Astrocyte of the cerebellum (primary cell): ENCODE data around the gene PRCD.

ENCODE experiments used
- DNase-seq: peaks from one replicate; pipeline ENCODE4 v3.0.0-alpha.2; 2011; ENCODE audit warnings: low read depth
- H3K4me3 ChIP-seq: 2 replicates; pipeline ENCODE4 v1.5.1; 2011; ENCODE audit warnings: mild to moderate bottlenecking, low read depth, low read length, moderate library complexity
- in situ Hi-C: cut with HindIII; loops from 2 replicates; pipeline ENCODE4 v1.10.0; 2017; ENCODE audit warnings: low sequenced_read_pairs
- TF ChIP-seq, protein P1 (sequence below): IDR thresholded peaks from 2 replicates; pipeline ENCODE4 v1.5.1; 2012; ENCODE audit warnings: low read length, low read depth, moderate library complexity, mild to moderate bottlenecking; ENCODE audit errors: missing control alignments

The PRCD gene

DNA sequence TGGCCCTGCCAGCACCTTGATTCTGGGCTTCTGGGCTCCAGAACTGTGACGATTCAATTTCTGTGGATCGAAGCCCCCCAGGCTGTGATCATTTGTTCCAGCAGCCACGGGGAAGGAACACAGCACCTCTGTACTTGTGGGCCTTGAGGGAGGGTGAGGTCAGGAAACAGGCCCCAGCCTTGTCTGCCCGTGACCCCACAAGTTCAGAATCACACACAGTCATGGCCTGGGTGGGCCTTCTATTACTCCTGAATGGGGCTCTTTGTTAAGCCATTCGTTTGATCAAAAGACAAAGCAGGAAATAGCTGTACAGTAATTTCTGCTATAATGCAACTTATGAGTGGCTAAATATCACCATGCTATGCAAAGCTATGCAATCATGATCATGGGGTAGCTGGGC lies 35.7 kb downstream of the PRCD start:
- H3K4me3 ChIP-seq, result no peak overlapping the region
- TF ChIP-seq, protein P1, sequence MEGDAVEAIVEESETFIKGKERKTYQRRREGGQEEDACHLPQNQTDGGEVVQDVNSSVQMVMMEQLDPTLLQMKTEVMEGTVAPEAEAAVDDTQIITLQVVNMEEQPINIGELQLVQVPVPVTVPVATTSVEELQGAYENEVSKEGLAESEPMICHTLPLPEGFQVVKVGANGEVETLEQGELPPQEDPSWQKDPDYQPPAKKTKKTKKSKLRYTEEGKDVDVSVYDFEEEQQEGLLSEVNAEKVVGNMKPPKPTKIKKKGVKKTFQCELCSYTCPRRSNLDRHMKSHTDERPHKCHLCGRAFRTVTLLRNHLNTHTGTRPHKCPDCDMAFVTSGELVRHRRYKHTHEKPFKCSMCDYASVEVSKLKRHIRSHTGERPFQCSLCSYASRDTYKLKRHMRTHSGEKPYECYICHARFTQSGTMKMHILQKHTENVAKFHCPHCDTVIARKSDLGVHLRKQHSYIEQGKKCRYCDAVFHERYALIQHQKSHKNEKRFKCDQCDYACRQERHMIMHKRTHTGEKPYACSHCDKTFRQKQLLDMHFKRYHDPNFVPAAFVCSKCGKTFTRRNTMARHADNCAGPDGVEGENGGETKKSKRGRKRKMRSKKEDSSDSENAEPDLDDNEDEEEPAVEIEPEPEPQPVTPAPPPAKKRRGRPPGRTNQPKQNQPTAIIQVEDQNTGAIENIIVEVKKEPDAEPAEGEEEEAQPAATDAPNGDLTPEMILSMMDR, result no peak
- in situ Hi-C loops, result loop anchor here (10.0 kb wide), 1 partner anchor 69 kb away; the partner anchor contains the start of gene ST6GALNAC1
- no peak for DNase-seq

DNA sequence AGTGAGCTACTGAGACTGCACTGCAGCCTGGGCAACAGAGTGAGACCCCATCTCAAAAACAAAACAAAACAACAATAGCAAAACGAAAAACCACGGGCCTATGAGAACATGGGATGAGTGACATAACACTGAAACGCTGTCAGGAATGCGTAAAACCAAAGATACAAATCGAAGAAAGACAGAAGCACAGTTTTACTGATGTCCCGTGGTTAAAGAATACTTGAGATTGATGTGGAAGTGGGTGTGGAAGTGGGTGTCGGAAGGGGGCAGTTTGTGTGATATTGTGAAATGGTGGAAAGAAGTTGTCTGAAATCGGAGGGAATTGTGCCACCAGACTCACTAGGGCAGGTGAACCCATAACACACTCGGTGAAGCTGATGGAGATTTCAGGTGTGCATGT lies 36.3 kb downstream of the PRCD start:
- no peak for DNase-seq
- TF ChIP-seq, protein P1, result no peak
- in situ Hi-C loops, result loop anchor here (10.0 kb wide), 1 partner anchor 69 kb away; the partner anchor contains the start of gene ST6GALNAC1
- no peak overlapping the region for H3K4me3 ChIP-seq

DNA sequence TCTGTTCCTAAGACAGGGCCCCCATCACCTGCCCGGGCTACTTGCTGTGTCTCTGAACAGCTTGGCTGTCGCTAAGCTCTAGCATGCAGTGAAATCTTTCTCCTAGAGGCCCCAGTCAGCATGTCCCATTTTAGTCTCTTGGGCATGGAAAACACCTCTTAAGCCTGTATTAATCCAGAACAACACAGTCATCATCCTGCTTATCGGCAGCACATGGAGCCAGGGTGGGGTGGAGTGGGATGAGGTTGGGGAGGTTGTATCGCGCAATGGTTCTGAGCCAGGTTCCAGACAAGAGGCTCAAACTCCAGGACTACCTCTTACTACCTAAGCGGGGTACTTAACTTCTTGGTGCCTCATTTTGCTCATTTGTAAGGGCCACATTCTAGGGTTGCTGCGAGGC lies 38.0 kb downstream of the PRCD start:
- in situ Hi-C loops, result loop anchor here (10.0 kb wide), 1 partner anchor 67 kb away; the partner anchor contains the start of gene ST6GALNAC1
- TF ChIP-seq, protein P1, result no peak
- no peak for DNase-seq
- no peak overlapping the region for H3K4me3 ChIP-seq

DNA sequence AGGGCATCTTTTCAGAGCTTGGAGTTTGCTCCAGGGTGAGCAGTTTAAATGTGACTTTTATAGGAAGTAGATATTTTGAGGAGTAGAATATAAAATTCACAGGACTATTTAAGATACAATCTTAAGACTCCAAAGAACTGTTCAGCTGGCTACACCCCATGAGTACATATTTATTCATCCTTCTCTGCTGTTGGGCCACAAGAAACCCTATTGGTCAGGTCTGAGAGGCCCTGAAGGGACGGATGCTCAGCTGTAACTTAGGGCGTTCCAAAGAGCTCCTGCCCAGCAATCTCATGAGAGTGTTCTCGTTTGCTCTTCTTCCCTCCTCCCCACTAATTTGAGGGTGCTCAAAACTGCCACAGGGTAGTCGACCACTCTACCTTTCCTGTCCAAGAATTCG lies 38.5 kb downstream of the PRCD start:
- in situ Hi-C loops, result loop anchor here (10.0 kb wide), 1 partner anchor 66 kb away; the partner anchor contains the start of gene ST6GALNAC1
- TF ChIP-seq, protein P1, result no peak
- no peak for DNase-seq
- no peak overlapping the region for H3K4me3 ChIP-seq

DNA sequence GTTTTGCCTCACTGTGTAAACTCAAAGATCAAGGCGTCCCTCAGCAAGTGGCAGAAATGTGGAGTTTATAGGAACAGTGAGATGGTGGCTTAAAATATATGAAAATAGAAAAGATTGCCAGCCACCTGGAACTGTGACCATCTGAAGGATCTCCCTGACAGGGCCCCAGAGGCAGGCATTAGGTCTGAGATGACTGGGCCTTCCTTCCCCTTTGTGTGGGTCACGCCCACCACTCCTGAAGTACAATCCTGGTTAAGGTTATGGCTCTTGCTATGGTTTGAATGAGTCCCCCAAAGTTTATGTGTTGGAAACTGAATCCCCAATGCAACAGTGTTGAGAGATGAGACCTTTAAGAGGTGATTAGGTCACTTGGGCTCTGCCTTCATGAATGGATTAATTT lies 39.4 kb downstream of the PRCD start:
- DNase-seq, result no peak
- TF ChIP-seq, protein P1, result no peak
- in situ Hi-C loops, result loop anchor here (10.0 kb wide), 1 partner anchor 66 kb away; the partner anchor contains the start of gene ST6GALNAC1

DNA sequence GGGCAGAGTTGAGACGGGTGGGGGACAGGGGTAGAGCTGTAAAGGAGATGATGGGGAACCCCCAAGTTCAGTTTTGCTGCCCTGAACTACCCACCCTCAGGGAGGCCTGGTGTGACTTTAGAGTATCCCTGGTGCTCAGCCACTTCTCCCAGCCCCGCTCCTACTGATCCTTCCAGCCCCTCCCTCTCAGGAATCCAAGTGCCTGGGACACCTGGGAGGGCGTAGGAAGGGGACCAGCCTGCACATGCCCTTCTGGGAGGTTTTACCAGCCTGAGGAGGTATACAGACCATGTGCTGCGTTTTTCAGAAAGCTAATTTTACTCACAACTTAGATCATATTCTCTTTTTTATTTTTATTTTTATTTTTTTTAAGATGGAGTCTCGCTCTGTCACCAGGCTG lies 41.7 kb downstream of the PRCD start:
- no peak for DNase-seq
- in situ Hi-C loops, result no loop called here
- TF ChIP-seq, protein P1, result no peak
- no peak overlapping the region for H3K4me3 ChIP-seq

More for the DNA sequence above, 39.4 kb downstream of the PRCD start:
- no peak overlapping the region for H3K4me3 ChIP-seq
